Omental fat pad (tissue), 4 donors: ENCODE measurements around the gene TRIM40. TPM values are rescaled to one million over a fixed set of nuclear protein-coding genes. Genes with fewer than 3 reads are reported as not detected.
"Not testable (repeated sequence)": the region's sequence is repeated elsewhere in the genome, so short reads cannot be mapped to it uniquely, and the experiment has no call there.

Experiments used
- ATAC-seq: fragments of 150-250 bp; one replicate; pipeline ENCODE4 v1.9.1; 2016; ENCODE audit warnings: mild to moderate bottlenecking, moderate library complexity; ENCODE audit not compliant: low FRiP score
- DNase-seq: peaks from one replicate; pipeline ENCODE4 v3.0.0-alpha.2; 2019; ENCODE audit warnings: low spot score
- total RNA-seq, 4 donors: library from RNA; depleted of rRNA; stranded (reverse); fragments of >200 nt; gene quantifications; one replicate each; pipeline ENCODE4 v1.1.0, GENCODE V29; 2016
- TF ChIP-seq, protein P1 (sequence below), 3 donors: fragments of 450-650 bp; IDR thresholded peaks; one replicate each; pipeline ENCODE4 v1.5.1; 2016 to 2017; ENCODE audit warnings: antibody characterized with exemption in 3 of 3, mild to moderate bottlenecking in 3 of 3, moderate library complexity in 2 of 3

TRIM40 gene
- total RNA-seq, 4 donors from 2014 or later = not detected

DNA sequence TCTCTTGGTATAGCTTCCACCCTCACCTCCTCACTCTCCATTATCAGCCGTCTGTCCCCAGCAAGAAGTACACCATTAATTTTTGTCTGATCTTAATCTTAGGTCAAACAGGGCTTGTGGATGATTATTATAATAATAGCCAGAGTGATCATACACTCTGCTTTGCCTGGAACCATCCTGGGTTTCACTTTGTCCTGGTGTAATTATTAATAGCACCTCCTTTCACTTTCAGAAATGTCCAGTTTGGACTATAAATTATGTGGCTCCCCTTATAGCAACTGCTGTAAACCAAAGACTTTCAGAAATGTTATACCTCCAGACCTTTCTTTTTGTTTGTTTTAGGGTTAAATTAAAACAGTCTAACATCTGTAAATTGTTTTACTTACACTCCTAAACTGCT, 22.1 kb upstream of the TRIM40 start:
- ATAC-seq (no peak), DNase-seq (no peak)
- TF ChIP-seq, protein P1, sequence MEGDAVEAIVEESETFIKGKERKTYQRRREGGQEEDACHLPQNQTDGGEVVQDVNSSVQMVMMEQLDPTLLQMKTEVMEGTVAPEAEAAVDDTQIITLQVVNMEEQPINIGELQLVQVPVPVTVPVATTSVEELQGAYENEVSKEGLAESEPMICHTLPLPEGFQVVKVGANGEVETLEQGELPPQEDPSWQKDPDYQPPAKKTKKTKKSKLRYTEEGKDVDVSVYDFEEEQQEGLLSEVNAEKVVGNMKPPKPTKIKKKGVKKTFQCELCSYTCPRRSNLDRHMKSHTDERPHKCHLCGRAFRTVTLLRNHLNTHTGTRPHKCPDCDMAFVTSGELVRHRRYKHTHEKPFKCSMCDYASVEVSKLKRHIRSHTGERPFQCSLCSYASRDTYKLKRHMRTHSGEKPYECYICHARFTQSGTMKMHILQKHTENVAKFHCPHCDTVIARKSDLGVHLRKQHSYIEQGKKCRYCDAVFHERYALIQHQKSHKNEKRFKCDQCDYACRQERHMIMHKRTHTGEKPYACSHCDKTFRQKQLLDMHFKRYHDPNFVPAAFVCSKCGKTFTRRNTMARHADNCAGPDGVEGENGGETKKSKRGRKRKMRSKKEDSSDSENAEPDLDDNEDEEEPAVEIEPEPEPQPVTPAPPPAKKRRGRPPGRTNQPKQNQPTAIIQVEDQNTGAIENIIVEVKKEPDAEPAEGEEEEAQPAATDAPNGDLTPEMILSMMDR (IDR thresholded peaks at IDR 0.05) = no peak

DNA sequence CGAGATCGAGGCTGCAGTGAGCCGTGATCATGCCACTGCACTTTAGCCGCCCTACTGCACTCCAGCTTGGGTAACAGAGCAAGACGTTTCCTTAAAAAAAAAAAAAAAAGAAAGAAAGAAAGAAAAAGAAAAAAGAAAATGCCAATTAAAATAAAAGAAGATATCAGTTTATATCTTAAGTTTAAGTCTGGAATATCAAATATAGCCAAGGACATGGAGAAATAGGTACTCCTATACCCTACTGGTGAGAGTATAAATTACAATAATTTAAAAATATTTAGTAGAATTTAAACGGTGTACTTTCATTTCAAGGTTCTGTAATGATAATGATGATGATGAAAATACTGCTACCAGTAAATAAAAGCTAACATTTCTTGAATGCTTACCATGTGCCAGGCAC, 19.2 kb upstream of the TRIM40 start:
- TF ChIP-seq, protein P1 (IDR thresholded peaks at IDR 0.05) = no peak
- no peak for DNase-seq
- no peak for ATAC-seq

DNA sequence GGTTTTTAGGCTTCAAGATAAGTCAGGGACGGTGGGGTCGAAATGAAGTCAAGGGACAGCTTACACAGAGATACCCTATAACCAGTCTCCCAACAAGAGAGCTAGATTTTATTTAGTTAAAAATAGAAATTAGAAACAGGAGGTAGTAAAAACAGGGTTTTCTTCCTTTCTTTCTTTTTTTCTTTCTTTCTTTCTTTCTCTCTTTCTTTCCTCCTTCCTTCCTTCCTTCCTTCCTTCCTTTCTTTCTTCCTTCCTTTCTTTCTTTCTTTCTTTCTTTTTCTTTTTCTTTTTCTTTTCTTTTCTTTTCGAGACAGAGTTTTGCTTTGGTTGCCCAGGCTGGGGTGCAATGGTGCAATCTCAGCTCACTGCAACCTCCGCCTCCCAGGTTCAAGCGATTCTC, 17.2 kb upstream of the TRIM40 start:
- ATAC-seq, DNase-seq: not testable (repeated sequence)

DNA sequence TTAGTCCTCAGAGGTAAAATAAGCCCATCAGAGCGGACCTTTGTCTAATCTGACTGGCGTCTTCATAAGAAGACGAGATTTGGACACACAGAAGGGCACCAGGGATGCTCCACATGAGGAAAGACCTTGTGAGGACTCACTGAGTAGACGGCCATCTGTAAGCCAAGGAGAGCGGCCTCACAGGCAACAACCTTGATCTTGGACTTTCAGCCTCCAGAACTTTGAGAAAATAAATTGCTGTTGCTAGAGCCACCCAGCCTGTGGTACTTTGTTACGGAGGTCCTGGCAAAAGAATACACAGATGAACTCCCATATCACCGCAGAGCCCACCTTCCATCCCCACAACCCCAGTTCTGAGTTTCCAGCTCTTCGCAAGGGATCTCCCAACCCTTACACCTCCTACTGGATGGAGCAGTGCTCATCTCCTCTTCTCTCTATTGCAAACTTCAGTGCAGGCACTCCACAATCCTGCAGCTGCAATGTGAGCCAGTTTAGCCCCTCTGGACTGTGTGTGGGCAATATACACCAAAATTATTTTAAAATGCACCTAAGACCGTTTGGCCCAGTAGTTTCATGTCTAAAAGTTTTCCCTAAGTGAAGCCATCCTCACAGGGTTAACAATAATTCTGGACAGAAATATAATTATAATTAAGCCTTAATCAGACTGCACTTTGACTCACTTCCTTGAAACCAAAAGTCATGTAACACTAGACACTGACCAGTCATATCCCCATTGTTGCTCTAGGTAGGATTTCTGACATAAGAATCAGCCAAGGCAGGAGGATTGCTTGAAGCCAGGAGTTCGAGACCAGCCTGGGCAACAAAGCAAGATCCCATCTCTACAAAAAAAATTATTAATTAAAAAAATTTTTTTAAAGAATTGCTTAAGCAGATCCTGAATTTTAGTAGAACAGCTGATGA, 14.2 kb upstream of the TRIM40 start:
- TF ChIP-seq, protein P1 (IDR thresholded peaks at IDR 0.05) = no peak
- DNase-seq (no peak), ATAC-seq (no peak)

DNA sequence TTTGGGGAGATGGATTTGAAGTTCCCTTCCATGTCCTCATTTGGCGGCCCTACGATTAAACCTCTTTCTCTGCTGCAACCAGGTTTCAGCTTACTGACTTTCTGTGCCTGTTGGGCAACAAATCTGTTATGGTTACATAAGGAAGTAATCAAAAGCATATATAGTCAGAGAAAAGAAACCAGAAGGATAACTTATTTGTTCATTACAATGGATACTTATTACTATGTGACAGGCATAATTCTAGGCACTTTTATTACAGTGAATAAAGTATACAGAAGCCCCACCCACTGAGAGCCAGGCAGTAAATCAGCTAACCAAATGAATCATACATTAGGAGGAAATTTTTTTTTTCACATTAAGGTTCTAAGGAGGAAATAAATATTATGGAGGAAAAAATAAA, 13.4 kb upstream of the TRIM40 start:
- TF ChIP-seq, protein P1 (IDR thresholded peaks at IDR 0.05) = no peak
- DNase-seq (no peak), ATAC-seq (no peak)

DNA sequence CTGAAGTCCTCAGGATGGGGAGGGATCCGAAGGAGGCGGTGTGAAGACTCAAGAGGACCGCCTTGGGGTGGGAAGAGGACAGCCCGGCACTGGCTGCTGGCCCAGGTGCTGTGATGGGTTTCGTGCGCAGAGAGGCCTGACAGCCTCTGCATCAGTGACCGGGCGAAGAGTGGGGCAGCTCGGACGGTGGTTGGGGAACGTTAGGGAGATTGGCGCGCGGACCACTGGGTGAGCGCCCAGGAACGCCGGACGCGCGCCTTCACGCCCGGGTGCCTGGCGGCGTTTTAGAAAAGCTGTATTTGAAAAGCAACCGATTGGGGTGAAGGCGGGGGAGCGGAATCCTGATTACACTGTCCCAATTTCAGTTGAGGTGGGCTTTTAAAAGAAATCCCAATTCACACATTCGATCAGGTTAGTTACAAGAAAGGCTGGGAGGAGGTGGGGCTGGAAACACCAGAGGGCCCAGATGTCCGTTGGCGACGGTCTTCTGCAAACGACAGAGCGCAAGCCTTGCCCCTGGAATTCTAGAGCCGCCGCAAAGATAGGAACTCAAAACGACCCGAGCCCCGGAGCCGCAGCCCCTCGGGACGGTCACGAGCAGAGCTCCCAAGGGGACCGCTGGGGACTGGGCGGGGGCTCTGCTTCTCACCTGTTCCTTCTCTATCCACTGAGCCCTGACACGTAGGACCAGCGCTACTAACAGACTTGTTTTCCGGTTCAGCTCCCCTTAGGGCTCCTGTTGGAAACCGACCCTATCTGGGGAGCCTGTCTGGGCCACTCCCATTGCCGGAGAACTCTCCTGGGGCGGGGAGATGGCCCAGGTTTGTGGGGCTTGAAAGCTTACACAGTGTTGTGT, 8.5 kb upstream of the TRIM40 start:
- peak; percentile 20 for ATAC-seq
- TF ChIP-seq, protein P1 (IDR thresholded peaks at IDR 0.05) = no peak
- no peak for DNase-seq
